ENCODE results near the gene KLHL22.

The KLHL22 gene

DNA sequence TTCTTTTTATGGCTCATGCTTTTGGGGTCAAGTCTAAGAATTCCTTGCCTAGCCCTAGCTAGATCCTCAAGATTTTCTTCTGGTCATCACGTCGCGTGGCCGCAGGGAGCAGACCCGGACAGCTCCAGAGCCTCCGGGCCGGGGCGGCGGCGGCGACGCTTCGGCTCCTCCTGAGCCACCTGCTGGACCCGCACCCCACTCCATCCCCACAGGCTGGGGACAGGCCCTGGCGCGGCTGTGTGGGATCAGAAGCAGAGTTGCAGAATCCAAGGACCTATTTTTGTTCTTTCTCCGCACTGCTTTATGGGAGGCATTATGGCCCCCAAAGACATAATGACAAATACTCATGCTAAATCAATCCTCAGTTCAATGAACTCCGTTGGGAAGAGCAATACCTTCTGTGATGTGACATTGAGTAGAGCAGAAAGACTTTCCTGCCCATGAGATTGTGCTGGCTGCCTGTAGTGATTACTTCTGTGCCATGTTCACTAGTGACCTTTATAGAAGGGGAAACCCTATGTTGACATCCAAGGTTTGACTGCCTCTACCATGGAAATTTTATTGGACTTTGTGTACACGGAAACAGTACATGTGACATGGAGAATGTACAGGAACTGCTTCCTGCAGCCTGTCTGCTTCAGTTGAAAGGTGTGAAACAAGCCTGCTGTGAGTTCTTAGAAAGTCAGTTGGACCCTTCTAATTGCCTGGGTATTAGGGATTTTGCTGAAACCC lies 45.6 kb downstream of the KLHL22 start:
- DNase-seq (ENCODE audit: low read depth in 2 of 3, low spot score in 1 of 3): no peak

DNA sequence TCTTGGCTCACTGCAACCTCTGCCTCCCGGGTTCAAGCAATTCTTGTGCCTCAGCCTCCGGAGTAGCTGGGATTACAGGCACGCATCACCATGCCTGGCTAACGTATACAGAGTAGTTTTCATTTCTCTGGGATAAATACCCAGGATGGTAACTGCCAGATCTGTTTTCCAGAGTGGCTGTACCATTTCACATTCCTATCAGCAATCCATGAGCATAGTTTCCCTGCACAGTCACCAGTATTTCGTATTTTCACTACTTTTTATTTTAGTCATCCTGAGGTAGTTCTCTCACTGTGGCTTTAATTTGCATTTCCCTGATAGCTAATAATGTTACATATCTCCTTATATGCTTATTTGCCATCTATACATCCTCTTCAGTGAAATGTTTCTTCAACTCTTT lies 47.0 kb downstream of the KLHL22 start:
- no peak for DNase-seq (ENCODE audit: low read depth in 2 of 3, low spot score in 1 of 3)

DNA sequence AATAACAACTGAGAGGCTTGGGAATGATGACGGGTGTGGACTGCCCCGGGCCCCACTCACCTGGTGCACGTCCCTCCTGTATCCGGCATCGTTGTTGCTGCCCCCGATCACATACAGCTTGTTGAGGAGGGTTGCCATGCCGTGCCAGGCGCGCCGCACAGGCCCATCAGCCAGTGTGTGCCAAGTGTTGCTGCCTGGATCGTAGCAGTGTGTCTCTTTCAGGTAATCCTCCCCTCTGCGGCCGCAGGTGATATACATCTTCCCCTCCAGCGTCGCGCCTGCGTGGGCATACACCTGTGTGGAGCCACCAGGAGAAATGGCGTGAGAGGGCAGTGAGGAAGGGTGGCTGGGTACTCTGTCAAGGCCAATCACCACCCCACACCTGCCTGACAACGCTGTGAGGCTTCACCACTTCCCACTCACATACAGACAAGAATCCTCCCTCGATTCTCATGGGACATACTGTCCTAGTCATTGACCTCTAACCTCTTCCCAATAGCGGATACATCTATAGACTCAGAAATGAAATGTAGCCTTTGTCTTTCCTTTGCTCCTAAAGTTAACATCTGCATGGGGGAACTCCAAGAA lies 49.1 kb downstream of the KLHL22 start:
- DNase-seq (ENCODE audit: low read depth in 2 of 3, low spot score in 1 of 3): no peak

DNA sequence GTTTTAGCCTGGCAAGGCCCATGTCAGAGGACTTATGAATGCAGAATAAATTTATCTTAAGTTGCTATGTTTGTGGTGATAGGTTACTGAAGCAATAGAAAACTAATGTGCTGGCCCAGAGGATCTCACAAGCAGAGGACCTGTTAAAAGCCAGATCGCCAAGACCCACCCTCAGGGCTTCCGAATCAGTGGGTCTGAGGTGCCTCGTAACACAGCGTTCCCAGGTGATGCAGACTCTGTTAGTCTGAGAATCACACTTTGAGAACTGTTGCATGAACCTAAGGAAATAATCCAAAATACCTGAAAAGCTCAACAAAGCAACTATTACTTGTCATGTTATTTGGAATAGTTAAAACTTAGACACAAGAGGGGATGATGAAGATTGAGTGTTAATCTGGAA lies 51.3 kb downstream of the KLHL22 start:
- no peak for DNase-seq (ENCODE audit: low read depth in 2 of 3, low spot score in 1 of 3)

DNA sequence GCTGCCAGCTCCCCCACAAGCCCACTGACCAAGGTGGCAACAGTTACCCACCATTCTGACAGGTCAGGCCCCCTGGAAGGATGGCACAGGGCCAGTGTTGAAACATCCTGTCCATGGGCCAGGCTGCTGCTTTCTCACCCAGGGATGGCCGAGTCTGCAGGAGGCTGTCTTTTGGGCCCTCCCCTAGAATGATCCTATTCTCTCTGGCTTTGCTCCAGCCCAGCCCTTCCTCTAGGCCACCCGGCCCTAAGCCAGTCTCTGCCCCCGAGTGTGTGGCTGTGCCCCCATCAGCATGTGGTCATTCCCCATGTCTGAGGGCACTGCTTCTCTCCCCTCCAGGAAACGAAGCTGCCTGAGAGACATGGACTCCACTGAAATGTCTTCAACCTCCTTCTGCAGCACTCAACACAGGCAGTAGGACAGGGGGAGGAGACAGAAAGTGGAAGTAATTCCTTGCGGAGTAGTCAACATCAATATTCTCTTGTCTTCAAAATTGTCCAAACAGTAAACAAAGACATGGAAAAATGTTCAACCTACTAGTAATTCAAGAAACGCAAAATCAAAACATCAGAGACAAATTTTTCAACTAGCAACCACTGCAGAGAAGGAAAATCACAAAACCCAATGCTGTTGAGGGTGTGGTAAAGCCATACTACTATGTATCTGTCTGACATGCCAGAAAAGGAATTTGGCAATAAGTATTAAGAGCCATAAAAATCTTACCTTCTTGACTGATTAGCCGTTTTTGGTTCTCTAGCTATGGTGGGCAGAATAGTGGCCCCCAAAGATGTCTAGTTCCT lies 52.9 kb downstream of the KLHL22 start:
- no peak for DNase-seq (ENCODE audit: low read depth in 2 of 3, low spot score in 1 of 3)

DNA sequence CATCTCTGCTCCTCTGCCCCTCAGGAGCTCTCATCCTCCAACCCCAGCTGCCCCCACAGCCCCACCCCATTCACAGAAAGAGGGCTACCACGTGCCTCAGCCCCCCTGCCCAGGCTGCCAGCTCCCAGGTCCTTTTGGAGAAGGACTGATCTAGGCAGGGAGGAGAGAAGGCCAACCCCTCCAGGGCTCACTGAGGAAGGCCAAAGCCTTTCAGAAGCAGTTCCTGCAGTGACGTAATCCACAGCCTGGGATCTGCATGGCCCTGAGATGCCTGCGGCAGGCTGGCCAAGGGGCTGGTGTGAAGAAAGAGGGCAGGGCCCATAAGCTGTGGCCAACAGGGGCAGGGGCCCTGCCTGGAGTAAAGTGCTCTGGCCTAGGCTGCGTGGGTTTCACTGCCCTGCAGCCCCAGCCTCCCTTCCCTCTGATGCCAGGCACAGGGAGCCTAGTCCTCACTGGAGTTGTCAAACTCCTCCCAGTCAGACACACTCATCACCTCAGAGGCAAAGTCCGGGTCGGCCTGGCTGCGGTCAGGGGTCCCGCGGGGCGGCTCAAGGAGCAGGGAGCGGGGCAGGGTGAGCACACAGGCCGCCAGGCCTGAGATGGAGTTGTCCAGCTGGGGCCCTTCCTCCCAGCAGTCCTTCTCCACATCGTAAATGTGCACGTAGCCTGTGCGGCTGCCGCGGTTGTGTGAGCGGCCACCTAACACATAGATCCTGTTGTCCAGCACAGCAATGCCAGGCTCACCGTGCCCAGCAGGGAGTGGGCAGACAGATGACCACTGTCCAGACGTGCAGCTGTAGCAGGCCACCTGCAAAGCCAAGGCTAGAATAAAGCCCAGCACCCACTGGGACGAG lies 53.7 kb downstream of the KLHL22 start:
- no peak for DNase-seq (ENCODE audit: low read depth in 2 of 3, low spot score in 1 of 3)

DNA sequence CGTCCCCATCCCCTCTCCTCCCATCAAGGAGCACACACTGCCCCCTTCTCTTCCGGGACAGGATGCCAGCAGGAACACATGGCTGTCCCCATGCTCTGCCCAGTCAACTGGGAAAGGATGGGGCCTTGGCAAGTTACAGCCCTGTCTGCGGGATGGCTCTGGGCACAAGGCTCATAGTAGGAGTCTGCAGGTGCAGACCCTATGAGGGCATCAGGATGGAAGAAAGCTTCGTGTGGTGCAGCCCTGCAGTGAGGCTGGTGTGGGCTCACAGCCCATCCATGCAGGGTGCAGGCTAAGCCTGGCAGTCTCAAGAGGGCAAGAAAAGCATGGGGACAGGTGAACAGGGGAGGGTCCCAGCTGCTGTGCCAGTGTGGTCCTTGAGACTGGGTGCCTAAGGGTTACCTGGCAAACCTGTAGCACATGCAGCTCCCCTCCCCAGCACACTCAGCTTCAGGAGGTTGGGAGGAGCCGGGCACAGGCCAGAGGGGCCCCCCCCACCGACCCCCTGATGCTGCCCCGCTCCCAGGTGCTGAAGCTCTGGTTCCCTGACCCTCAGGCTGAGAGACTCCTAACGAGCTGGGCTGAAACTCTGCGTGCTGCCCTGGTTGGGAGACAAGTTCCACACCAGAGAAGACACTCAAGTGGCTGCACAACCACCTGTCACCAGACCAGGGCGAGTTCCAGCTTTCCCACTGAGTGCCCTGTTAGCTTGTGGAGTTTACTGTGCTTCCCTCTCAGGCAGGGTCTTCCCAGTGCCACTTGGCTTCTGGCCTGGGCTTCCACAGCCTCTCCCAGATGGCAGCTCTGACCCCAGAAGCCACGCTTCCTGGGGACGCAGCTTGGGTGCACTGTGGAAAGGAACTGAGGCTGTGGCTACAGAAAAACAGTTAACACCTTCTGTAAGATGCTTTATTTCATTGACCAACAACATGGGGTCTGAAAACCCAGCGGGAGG lies 54.7 kb downstream of the KLHL22 start:
- no peak for DNase-seq (ENCODE audit: low read depth in 2 of 3, low spot score in 1 of 3)

DNA sequence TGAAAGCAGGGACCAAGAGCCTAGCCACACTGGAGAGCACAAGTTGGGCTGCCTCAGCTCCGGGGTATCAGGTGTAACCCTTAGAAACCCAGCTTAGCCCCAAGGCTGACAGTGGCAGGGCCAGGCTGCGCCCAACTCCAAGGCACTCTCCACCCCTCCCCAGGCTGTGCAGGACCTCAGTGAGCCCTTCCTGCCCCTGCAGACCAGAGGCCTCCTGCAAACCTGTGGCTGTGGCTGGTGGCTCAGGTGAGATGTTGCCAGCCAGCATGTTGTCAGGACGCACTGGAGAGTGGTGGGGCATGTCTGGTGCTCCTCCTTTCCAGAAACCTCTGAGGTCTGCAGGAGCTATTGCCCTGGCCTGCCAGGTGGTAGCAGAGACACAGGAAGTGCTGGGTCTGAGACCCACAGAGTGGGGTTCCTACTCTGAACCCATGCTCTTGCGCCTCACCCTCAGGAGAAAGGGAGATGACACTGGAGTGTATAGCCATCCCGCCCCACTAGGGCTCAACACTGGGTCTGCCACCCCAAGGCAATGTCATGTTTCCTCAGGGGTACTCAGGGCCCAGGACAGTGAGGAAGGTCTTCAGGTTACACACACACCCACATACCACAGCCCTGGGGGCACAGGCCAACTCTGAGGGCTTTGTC lies 55.5 kb downstream of the KLHL22 start:
- DNase-seq (ENCODE audit: low read depth in 2 of 3, low spot score in 1 of 3): no peak

DNA sequence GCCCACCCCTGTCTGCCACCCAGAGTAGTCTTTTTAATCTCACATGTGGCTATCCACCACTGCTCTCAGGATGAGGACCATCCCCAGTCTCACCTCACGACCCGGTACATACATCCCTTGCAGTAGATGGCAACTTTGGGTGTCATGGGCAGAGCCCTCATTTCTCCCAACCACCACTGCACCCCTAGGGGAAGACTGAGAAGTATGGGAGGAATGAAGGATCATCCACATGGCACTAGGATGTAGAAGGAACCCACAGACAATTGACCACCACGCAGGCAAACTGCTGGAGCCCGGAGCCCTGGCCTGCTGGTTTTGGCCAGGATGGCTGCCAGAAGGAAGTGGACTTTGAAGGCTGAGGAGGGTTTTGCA lies 56.1 kb downstream of the KLHL22 start:
- no peak for DNase-seq (ENCODE audit: low read depth in 2 of 3, low spot score in 1 of 3)

DNA sequence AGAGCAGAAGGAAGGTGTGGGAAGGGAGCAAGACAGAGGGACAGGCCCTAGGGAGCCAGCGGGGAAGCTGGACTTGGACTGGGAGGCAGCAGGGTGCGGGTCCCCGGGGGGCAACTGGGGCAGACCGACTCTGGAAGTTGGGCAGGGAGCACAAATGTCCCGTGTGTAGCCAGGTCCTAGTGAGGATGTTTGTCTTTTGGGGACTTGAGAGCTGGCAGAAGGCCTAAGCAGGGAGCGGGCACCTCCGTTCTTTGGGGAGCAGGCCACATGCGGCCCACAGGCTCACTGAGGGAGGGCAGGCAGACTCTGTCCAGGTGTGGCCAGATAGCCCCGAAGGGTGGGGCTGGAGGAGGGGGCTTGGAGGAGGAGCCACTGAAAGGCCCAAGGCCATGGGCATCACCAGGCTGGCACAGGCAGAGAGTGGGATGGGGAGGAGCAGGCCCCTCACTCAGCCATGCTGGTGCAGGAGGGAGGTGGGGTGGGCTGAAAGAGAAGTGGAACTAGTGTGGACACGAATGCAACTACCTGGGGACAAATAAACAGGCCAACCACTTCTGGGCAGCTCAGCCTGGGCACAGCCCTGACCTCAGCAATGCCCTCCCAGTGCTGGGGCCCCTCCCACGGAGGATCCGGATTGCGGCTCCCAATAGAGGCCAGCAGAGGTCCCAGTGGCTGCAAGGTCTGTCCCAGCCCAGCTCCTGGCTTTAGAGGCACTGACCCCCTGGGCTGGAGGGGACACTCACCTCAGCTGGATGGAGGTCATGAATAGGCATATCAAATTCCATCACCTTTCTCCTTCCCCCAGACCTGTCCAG lies 56.7 kb downstream of the KLHL22 start:
- no peak for DNase-seq (ENCODE audit: low read depth in 2 of 3, low spot score in 1 of 3)

DNA sequence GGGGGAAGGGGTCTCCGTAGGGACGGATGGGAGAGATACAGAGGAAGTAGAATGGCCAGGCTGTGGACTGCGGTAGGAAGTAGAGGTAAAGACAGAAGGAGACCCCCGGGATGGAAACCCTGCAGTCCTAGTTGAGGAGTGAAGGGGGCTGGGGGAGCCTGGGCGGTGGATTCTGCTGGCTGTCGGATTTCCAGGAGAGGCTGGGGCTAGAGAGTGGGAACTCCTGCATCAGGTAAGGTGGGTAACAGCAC lies 57.2 kb downstream of the KLHL22 start:
- no peak for DNase-seq (ENCODE audit: low read depth in 2 of 3, low spot score in 1 of 3)

DNA sequence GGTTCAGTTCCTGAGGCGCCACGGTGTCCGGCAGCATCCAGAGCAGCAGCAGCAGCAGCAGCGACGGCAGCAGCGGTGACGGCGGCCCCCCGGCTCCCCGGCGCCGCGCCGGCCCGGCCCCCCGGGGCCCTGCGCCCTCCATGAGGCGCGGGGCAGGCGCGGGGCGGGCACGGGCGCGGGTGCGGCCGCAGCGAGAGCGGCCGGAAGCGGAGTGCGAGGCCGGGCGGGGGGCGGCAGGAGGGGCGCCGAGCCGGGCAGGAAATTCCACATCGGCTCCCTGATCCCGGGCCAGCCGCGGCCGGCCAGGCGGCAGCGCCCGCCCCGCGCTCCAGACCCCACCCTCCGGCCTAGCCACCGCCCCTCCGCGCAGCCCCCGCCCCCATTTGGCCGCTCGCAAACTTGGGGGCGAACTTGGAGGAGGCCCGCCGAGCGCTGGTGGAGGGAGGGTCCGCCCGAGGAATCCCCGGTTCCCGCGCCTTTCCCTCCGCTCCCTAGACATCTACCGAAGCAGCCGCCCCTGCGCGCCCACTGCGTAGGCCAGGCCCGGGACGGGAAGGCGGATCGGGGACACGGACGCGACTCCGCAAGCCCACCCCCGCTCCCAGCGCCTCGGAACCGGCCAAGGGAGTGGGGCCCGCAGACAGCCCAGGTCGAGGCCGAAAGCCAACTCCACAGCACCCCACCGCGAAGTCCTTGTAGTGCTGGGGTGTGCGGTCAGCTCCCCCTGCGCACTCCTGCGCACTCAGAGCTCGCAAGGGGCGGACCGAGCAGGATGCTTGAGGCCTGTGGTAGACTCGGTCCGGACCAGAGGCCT lies 57.8 kb downstream of the KLHL22 start, which contains the start of gene SCARF2:
SCARF2 (minus strand) TSS at position 213 of the 814 bp plus-strand sequence; CDS start at position 142, 71 bp downstream.
- no peak for DNase-seq (ENCODE audit: low read depth in 2 of 3, low spot score in 1 of 3)

DNA sequence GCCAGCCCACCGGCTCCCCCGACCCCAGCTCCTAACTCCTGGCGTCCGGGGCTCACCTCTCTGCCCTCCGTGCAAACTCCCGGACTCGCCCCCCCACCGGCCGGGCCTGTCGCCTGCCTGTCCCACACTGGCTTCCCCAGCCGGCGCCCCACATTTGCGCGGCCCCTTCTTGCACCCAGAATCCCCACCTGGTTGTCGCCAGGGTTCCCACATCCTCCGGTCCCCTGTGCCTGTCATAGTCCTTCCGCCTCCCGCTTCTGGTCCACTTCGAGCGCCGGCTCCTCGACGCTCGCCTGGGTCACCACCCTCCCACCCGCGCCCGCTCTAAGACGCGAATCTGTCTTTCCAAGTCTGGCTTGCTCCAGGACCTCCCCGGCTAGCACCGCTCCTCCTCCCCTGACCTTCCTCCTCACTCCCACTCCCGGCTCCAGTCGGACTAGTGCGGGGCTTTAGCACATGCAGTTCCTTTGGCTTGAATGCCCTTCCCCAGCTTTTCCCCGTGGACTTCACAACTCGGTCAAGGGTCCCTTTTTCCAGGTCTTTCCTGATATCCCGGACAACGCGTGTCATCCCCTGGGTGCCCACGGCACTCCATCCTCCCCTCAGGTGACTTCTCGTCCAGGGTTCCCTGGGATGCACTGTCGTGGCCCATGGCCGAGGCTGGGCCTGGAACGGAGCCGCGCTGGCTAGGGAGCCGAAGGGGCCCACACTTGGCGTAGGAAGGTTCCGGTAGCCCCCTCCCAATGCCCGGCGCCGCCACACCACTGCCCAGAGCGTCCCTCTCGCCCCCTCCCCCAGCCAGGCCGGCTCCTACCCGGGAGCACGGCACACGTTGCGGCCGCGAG lies 58.6 kb downstream of the KLHL22 start:
- no peak for DNase-seq (ENCODE audit: low read depth in 2 of 3, low spot score in 1 of 3)

DNA sequence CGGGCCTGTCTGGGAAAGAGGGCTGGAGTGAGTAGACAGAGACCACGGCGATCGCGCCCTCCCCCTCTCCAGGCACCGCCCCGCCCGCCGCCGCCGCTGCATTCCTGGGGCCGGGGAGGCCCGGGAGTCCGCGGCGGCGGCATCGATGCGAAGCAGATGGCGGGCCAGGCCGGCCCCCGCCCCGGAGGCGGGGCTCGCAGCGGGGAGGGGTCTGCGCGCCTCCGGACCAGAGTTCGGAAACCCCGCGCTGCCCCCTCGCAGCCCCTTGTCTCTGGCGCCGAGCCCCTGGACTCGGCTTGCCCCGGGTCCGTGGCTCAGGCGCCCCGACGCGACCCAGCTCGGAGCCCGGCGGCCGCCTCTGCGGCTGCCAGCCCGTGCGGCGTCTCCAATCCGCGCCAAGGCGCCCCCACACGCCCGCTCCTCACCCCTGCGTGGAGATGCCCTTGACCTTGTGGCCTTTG lies 59.3 kb downstream of the KLHL22 start:
- DNase-seq (ENCODE audit: low read depth in 2 of 3, low spot score in 1 of 3): no peak

DNA sequence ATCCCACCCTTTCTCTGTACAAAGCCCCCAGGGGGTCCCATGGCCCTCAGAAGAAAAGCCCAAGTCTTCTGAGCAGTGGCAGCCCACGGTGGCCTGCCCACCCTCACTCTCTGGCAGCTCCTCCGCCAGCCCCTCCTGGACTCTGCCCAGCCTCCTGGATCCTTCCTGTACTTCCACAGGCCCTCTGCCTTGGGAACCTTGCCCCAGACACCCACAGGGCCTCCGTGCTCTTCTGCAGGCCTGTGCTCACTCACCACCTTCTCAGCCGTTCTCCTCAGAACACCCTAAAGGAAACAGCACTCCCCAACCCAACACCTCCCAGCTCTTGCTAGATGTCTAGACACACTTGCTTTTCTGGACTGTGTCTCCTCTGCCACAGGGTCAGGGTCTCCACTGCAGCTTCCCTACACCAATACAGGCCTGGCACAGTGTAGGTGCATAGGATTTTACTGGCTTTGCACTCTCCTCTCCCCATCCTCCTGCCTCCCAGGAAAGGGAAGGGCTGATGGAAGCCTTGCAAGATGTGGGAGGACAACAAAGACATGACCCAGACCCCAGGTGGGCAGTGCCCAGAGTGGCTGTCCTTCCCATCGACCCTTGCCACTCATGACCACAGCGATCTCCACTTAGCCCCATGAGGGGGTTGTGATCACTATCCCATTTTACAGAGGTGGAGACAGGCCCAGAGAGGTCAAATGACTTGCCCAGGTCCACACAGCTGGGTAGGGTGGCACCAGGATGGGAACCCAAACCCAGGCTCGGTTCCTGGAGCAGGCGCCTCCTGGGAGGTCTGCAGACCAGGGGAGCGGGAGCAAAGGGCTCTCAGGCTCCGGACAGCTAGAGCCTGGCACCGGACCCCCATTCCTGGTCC lies 59.9 kb downstream of the KLHL22 start:
- no peak for DNase-seq (ENCODE audit: low read depth in 2 of 3, low spot score in 1 of 3)

DNA sequence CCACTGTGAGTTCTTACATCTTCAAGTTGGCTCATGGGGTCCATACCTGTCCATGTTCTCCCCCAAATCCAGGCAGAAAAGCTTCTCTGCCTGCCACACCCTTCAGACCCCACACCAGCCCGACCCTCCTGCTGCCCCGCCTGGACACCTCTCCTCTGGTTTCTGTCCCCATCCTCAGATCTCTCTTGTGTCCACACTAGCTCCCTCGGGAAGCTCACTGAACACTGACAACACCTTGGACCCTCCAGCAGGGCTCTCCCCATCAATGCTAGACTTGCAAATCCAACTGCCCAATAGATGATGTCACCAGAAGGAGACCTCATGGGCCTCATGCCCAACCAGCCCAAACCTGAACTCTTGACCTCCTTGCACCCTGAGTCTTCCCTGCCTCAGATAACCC lies 60.8 kb downstream of the KLHL22 start:
- DNase-seq (ENCODE audit: low read depth in 2 of 3, low spot score in 1 of 3): no peak
